ENCODE results near the gene CTU2.

Gene CTU2

DNA sequence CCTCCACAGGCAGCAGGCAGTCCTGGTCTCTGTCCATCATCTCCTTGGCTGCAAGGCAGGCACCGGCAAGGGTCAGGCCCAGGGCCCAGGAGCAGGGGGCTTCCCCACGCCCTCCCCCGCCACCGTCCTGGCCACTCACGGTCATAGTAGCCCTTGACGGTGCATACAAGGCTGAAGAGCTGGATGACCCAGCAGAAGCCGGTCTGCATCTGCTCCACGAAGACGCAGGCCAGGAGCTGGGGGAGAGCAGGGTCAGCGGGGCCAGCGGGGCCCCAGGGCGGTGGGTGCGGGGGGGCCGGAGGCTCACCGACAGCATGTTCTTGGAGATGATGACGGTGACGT is 20.1 kb downstream of the CTU2 start:
- ATAC-seq (replicated peaks) (no peak), DNase-seq (no peak)
- Mint-ChIP-seq H3K27me3 (no peaks in the 10 kb centered on the region), H3K4me1 (ENCODE audit: low read depth in 2 of 2) (no peaks in the 10 kb centered on the region), H3K27ac (no peak overlapping the region), H3K36me3 (ENCODE audit: insufficient read depth) (peaks cover 74% of the 10 kb centered on the region), H3K4me3 (no peak overlapping the region), H3K9me3 (no peaks in the 10 kb centered on the region)

DNA sequence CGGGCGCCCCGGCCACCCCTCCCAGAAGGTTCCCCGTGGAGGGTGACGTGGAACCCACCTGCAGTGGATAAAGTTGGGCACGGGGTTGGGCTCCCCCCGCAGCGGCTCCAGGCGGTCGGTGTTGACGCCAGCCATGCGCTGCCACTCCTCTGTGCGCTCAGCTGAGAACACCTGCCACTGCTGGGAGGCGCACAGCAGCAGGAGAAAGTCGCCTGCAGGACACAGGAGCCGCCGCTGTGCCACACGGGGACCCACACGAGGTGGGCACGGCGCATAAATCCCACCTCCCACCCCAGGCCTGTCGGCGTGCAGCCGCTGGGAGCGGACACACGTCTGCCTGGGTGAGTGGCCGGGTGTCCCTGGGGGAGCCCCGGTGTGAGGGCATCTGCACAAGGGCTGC is 20.7 kb downstream of the CTU2 start:
- no peak for DNase-seq
- peaks cover 70% of the 10 kb centered on the region for H3K36me3 Mint-ChIP-seq (ENCODE audit: insufficient read depth)
- H3K4me1 Mint-ChIP-seq (ENCODE audit: low read depth in 2 of 2), result no peaks in the 10 kb centered on the region
- no peak overlapping the region for H3K4me3 Mint-ChIP-seq
- H3K9me3 Mint-ChIP-seq, result no peaks in the 10 kb centered on the region
- H3K27me3 Mint-ChIP-seq, result no peaks in the 10 kb centered on the region
- ATAC-seq (replicated peaks), result no peak
- H3K27ac Mint-ChIP-seq, result no peak overlapping the region

DNA sequence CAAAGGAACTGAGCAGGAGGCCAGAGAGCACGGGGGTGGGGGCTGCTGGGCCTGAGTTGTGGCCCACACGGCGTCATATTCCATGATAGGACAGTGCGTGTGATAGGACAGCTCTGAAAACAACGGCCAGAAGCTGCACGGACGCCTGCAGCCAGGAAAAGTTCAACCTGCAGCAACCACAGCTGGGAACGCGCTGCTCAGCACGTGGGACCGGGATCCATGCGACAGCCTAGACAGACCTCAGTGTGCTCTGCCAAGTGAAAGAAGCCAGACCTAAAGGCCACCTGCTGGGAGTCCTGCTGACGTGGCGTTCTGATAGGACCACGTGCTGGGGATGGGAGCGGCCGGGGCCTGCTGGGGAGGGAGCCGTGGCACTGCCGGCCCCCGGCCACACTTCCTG is 21.6 kb downstream of the CTU2 start:
- Mint-ChIP-seq H3K4me3 (no peak overlapping the region), H3K9me3 (no peaks in the 10 kb centered on the region), H3K4me1 (ENCODE audit: low read depth in 2 of 2) (no peaks in the 10 kb centered on the region), H3K27ac (peak overlapping the region in 1 of 2 donors; percentile 19), H3K27me3 (no peaks in the 10 kb centered on the region), H3K36me3 (ENCODE audit: insufficient read depth) (peaks cover 66% of the 10 kb centered on the region)
- DNase-seq (no peak), ATAC-seq (replicated peaks) (no peak)

DNA sequence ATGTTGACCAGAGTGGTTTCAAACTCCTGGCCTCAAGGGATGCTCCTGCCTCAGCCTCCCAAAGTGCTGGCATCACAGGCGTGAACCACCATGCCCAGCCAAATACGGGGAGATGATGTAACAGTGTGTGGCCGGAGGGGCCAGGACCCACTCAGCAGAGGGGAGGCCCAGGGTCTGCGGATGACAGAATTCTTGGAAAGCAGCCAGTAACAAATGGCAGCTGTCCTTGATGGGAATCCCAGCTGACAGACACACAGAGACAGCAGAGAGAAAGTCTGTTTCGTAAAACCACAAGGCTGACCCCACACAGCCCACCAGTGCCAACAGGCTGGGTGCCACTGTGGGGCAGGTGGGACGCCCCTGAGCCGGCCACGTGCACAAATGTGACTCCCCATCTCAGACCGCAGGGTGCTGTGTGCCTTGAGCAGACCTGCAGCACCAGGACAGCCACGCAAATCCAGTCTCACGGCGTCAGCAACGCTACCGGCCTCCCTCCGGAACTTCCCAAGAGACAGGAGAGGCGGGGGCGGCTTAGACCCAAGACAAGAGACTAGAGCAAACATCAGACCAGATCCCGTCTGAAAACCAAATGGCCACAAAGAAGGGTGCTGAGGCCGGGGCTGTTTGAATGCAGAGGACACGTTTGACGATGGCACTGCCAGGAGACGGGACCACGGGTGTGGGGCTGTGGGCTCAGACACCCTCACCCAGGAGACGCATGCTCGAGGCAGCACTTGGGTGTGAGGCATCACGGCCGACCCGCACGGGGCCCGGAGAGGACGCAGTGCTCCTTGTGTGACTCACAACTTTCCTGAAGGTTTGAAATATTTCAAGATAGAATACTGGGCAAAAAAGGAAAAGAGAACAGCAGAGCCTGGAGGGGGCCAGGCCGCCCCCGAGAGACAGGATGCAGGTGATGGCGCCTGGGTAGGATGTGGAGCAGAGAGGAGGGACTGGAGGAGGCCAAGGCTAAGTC is 24.6 kb downstream of the CTU2 start:
- no peaks in the 10 kb centered on the region for H3K4me1 Mint-ChIP-seq (ENCODE audit: low read depth in 2 of 2)
- H3K9me3 Mint-ChIP-seq, result no peaks in the 10 kb centered on the region
- no peak for ATAC-seq (replicated peaks)
- H3K27me3 Mint-ChIP-seq, result no peaks in the 10 kb centered on the region
- peak overlapping the region in 1 of 2 donors; percentile 76 for H3K27ac Mint-ChIP-seq
- DNase-seq, result no peak
- no peak overlapping the region for H3K4me3 Mint-ChIP-seq
- peaks cover 45% of the 10 kb centered on the region for H3K36me3 Mint-ChIP-seq (ENCODE audit: insufficient read depth)

DNA sequence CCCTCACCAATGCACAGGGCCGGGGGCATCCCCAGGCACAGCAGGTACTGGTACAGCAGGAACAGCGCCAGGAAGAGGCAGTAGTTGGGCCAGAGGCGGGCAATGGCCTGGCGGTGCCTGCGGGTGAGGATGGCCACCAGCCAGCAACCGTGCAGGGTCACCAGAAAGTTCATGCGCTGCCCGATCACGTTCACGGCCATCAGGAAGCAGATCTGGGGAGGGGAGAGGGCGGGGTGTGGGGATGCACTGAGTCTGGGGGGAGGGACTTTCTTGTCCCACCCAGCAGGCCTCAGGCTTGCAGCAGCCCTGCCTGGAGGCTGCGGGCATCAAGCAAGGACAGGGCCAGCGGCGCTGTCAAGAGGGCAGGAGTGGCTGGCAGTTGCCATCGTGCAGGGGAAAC is 25.4 kb downstream of the CTU2 start:
- H3K4me3 Mint-ChIP-seq, result no peak overlapping the region
- peaks cover 38% of the 10 kb centered on the region for H3K36me3 Mint-ChIP-seq (ENCODE audit: insufficient read depth)
- no peak for ATAC-seq (replicated peaks)
- no peaks in the 10 kb centered on the region for H3K9me3 Mint-ChIP-seq
- no peaks in the 10 kb centered on the region for H3K4me1 Mint-ChIP-seq (ENCODE audit: low read depth in 2 of 2)
- no peak for DNase-seq
- no peak overlapping the region for H3K27ac Mint-ChIP-seq
- no peaks in the 10 kb centered on the region for H3K27me3 Mint-ChIP-seq

DNA sequence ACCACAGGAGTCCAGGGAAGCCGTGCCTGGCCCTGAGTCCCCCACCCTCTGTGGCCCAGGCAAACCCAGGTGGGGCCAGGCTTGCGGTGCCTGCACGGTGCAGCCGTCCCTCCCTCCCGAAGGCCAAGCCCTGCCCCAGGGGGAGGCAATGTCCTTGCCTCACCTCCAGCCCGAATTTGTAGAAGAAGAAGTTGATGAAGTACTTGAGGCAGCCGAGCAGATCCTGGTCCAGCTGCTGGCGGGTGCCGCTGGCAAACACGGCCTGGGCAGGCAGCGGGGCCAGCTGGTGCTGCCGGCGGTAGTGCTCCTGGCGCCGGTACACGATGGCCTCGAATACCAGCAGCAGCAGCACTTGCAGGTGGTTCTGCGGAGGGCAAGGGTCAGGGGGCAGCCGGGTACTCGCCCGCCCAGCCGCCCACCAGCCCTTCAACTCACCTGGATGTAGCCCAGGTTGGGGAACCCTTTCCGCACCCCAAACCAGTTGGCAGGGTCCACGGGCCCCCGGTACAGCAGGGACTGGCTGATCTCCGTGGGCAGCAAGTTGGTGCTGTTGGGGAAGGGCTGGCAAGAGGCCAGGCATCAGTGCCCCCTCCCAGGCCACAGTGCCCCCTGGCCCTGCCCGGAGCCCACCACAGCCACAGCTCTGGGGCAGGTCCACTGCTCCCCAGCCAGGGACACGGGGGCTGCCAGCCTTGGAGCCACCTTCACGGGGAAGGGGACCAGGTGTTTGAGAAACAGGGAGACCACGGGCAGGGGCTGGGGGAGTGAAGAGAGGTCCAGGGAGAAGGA is 26.1 kb downstream of the CTU2 start:
- DNase-seq (no peak), ATAC-seq (replicated peaks) (no peak)
- H3K4me3 Mint-ChIP-seq, result no peak overlapping the region
- H3K27me3 Mint-ChIP-seq, result no peaks in the 10 kb centered on the region
- H3K4me1 Mint-ChIP-seq (ENCODE audit: low read depth in 2 of 2), result no peaks in the 10 kb centered on the region
- H3K36me3 Mint-ChIP-seq (ENCODE audit: insufficient read depth), result peaks cover 32% of the 10 kb centered on the region
- H3K27ac Mint-ChIP-seq, result no peak overlapping the region
- no peaks in the 10 kb centered on the region for H3K9me3 Mint-ChIP-seq

DNA sequence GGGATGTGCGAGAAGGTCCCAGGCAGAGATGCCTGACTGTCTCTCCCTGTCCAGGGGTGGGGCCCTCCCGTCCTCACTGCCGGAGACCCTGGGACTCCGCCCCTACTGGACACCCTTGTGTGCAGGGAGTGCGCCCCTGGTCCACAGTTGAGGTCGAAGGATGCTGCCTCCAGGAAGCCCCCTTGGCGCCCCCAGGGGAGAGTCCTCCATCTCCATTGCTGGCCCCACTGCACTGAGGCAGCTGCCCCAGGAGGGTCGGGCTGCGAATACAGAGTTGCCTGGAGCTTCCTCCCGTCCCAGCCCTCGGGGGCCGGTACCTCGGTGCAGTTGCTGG is 26.6 kb downstream of the CTU2 start:
- Mint-ChIP-seq H3K9me3 (no peaks in the 10 kb centered on the region), H3K4me1 (ENCODE audit: low read depth in 2 of 2) (peaks cover 0 to 3% of the 10 kb centered on the region in 2 donors), H3K36me3 (ENCODE audit: insufficient read depth) (peaks cover 32% of the 10 kb centered on the region), H3K27me3 (no peaks in the 10 kb centered on the region), H3K4me3 (no peak overlapping the region), H3K27ac (no peak overlapping the region)
- DNase-seq, result no peak
- no peak for ATAC-seq (replicated peaks)

DNA sequence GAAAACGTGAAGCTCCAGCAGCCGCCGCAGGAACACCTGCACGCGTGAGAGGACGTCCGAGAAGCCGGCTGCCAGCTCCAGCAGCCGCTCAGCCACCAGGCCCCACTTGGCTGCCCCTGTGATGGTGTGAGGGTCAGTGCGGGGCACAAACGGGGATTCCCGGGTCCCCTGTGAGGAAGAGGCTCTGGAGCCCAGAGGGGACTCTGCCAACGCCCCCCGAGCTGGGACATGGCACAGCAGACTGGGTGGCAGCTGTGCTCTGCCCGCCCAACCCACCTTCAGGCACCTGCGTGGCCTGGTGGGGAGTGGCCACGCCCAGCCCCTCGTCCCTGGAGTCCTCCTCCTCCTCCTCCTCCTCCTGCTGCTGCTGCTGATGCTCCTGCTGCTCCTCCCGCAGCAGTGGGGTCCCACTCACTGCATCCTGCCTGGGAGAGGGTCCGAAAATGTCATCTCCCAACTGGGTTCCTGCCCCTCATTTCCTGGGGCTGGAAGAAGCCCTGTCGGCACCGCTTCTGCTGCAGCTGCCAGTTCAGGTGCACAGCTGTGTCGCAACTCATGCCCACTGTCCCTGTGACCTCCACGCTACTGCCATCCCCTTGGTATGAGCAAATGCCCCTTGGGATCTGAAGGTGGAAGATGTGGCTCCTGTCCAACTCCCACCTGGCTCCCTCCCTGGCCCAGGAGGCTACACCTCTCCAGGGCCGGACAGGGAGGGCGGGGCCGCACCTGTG is 27.5 kb downstream of the CTU2 start:
- ATAC-seq (replicated peaks) (no peak), DNase-seq (no peak)
- no peak overlapping the region for H3K4me3 Mint-ChIP-seq
- no peak overlapping the region for H3K27ac Mint-ChIP-seq
- H3K9me3 Mint-ChIP-seq, result no peaks in the 10 kb centered on the region
- H3K27me3 Mint-ChIP-seq, result no peaks in the 10 kb centered on the region
- peaks cover 37% of the 10 kb centered on the region for H3K36me3 Mint-ChIP-seq (ENCODE audit: insufficient read depth)
- H3K4me1 Mint-ChIP-seq (ENCODE audit: low read depth in 2 of 2), result peaks cover 0 to 6% of the 10 kb centered on the region in 2 donors

DNA sequence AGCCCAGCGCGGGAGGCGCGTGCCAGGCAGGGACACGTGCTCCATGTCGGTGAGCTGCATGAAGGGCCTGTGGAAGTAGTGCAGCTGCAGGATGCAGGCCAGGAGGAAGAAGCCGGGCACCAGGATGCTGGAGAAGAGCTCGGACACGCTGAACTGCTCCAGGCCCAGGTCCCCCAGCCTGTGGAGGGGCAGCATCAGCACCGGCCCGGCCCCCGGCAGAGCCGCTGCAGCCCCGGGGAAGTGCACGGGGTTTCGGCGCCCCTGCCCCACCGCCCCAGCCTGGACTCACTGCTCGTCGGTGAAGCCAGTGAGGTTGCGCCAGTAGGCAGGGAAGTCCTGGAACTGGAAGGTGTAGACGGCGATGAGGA is 28.0 kb downstream of the CTU2 start:
- Mint-ChIP-seq H3K36me3 (ENCODE audit: insufficient read depth) (peaks cover 39% of the 10 kb centered on the region), H3K9me3 (no peaks in the 10 kb centered on the region), H3K4me3 (no peak overlapping the region), H3K27ac (no peak overlapping the region), H3K4me1 (ENCODE audit: low read depth in 2 of 2) (peaks cover 0 to 7% of the 10 kb centered on the region in 2 donors), H3K27me3 (no peaks in the 10 kb centered on the region)
- no peak for ATAC-seq (replicated peaks)
- no peak for DNase-seq

DNA sequence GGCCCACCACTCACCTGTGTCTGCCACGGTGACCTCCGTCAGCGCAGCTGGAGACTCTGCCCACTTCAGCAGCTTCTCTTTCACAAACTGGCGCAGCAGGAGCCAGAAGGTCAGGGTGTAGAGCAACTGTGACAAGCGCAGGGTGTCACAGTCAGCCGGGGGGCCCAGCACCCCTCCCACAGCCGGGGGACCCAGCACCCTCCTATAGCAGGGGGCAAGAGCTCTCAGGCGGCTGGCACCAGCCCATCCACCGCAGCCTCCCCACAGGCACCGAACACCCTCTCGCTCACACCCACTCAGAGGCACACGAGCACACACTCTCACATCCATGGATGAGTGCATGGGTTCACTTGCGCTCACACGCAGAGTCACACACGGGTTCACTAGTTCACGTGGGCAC is 28.8 kb downstream of the CTU2 start:
- Mint-ChIP-seq H3K4me1 (ENCODE audit: low read depth in 2 of 2) (peaks cover 0 to 7% of the 10 kb centered on the region in 2 donors), H3K27ac (no peak overlapping the region), H3K36me3 (ENCODE audit: insufficient read depth) (peaks cover 37% of the 10 kb centered on the region), H3K4me3 (no peak overlapping the region), H3K9me3 (no peaks in the 10 kb centered on the region), H3K27me3 (no peaks in the 10 kb centered on the region)
- DNase-seq, result no peak
- no peak for ATAC-seq (replicated peaks)

DNA sequence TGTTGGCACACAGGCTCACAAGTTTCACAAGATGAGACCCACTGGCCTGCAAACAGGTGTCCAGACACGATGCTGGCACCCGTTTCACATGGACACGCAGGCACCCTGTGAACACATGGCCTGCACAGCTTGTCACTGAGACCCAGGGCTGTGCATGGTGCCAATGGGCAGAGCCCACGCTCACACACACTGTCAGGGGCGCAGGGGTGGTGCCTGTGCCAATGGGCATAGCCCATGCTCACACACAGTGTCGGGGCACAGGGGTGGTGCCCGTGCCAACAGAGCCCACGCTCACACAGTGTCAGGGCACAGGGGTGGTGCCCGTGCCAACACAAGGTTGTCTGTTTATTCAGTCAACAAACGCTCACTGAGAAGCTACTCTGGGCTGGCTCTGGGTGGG is 29.3 kb downstream of the CTU2 start:
- Mint-ChIP-seq H3K36me3 (ENCODE audit: insufficient read depth) (peaks cover 32% of the 10 kb centered on the region), H3K9me3 (no peaks in the 10 kb centered on the region), H3K4me3 (no peak overlapping the region), H3K27me3 (no peaks in the 10 kb centered on the region), H3K27ac (no peak overlapping the region), H3K4me1 (ENCODE audit: low read depth in 2 of 2) (peaks cover 0 to 7% of the 10 kb centered on the region in 2 donors)
- no peak for DNase-seq
- ATAC-seq (replicated peaks), result no peak

DNA sequence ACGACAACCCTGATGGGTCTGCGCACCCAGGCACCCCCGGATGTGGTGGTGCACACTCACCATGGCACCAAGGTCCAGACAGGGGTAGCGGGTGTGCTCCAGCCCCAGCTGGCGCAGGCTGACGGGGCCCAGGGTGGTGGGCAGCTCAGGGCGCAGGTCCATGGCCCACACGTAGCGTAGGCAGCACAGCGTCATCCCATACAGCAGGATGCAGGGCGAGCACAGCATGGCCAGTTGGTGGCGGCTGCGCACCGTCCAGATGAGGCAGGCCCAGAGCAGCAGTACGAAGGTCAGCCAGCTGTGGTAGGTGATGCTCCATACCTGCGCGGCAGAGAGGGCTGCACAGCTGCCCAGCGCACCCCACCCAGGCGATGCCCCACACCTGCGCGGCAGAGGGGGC is 29.8 kb downstream of the CTU2 start:
- Mint-ChIP-seq H3K27me3 (no peaks in the 10 kb centered on the region), H3K9me3 (no peaks in the 10 kb centered on the region)
- ATAC-seq (replicated peaks), result no peak

DNA sequence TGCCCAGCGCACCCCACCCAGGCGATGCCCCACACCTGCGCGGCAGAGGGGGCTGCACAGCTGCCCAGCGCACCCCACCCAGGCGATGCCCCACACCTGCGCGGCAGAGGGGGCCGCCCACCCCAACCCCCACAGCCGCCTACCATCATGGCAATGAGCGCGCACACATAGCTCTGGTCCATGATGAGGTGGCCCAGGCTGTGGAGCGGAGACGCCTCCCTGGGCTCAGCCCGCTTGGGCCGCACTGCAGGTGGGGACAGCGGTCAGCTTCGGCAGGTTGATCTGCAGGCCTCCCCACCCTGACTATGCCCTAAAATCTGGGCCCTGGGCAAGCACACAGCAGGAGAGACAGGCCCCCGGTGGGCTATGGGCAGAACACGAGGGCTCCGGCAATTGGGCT is 30.2 kb downstream of the CTU2 start:
- peaks cover 28% of the 10 kb centered on the region for H3K36me3 Mint-ChIP-seq (ENCODE audit: insufficient read depth)

More for the DNA sequence above, 29.8 kb downstream of the CTU2 start:
- Mint-ChIP-seq H3K27ac (no peak overlapping the region), H3K4me1 (ENCODE audit: low read depth in 2 of 2) (peaks cover 0 to 7% of the 10 kb centered on the region in 2 donors), H3K36me3 (ENCODE audit: insufficient read depth) (peaks cover 29% of the 10 kb centered on the region), H3K4me3 (no peak overlapping the region)
- DNase-seq, result no peak

More for the DNA sequence above, 30.2 kb downstream of the CTU2 start:
- H3K27ac Mint-ChIP-seq, result no peak overlapping the region
- no peak overlapping the region for H3K4me3 Mint-ChIP-seq
- H3K9me3 Mint-ChIP-seq, result no peaks in the 10 kb centered on the region
- ATAC-seq (replicated peaks) (no peak), DNase-seq (no peak)
- peaks cover 0 to 7% of the 10 kb centered on the region in 2 donors for H3K4me1 Mint-ChIP-seq (ENCODE audit: low read depth in 2 of 2)
- no peaks in the 10 kb centered on the region for H3K27me3 Mint-ChIP-seq

All from effector memory CD8-positive, alpha-beta T cell (primary cell).